ENCODE measurements around the gene RPS21. TPM values are rescaled to one million over a fixed set of nuclear protein-coding genes. Genes with fewer than 3 reads are reported as not detected.
A peak's percentile ranks its signal among the peaks of the same experiment; 100 is the strongest.

The RPS21 gene
- total RNA-seq, 1 donor from 2014 or later = 1,160 TPM

DNA sequence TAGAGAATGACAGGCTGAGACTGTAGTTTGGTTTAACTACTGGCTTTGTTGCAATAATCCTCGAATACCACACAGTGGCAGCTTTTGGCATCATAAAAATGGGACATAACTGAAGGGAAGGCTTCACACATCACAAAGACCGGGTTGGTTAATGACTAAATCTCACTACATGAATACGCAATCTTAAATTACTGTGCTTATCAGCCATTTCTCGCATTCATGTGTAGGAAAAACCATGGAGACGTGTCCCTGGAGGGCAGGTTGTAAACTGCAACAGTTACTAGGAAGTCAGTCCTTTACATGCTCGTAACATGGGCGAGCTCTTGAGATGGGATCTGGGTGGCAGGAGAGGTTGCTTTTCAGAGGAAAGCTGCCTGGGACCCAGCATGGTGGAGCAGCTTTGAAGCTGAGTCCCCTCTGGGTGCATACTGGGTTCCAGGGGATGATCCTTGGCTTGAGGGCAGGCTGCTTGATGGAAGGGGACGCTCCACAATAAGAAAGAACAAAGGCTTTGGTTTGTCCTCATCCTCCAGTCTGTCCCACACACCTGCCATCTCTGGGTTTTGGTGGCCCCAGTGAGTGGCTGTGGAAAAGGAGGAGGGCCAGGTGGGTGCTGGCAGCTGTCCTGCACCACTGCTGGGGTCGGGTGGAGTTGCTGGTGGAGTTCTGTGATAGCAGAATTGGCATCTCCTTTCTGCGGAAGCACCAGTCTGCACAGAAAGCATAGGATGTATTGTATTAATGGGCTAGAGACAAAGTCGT, 2.1 kb downstream of the RPS21 start:
- TF ChIP-seq, protein P1, sequence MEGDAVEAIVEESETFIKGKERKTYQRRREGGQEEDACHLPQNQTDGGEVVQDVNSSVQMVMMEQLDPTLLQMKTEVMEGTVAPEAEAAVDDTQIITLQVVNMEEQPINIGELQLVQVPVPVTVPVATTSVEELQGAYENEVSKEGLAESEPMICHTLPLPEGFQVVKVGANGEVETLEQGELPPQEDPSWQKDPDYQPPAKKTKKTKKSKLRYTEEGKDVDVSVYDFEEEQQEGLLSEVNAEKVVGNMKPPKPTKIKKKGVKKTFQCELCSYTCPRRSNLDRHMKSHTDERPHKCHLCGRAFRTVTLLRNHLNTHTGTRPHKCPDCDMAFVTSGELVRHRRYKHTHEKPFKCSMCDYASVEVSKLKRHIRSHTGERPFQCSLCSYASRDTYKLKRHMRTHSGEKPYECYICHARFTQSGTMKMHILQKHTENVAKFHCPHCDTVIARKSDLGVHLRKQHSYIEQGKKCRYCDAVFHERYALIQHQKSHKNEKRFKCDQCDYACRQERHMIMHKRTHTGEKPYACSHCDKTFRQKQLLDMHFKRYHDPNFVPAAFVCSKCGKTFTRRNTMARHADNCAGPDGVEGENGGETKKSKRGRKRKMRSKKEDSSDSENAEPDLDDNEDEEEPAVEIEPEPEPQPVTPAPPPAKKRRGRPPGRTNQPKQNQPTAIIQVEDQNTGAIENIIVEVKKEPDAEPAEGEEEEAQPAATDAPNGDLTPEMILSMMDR (IDR thresholded peaks at IDR 0.05; ENCODE audit: unreplicated experiment) = peak; percentile 6
- Mint-ChIP-seq H3K27me3 (no peaks in the 10 kb centered on the region), H3K4me1 (ENCODE audit: low read depth) (peaks cover 19% of the 10 kb centered on the region), H3K27ac (peak overlapping the region; percentile 3), H3K4me3 (ENCODE audit: low read depth) (peak overlapping the region; percentile 80), H3K9me3 (ENCODE audit: low read depth) (no peaks in the 10 kb centered on the region), H3K36me3 (ENCODE audit: insufficient read depth) (peaks cover 9% of the 10 kb centered on the region)
- DNase-seq (ENCODE audit: low spot score, unreplicated experiment) = no peak

DNA sequence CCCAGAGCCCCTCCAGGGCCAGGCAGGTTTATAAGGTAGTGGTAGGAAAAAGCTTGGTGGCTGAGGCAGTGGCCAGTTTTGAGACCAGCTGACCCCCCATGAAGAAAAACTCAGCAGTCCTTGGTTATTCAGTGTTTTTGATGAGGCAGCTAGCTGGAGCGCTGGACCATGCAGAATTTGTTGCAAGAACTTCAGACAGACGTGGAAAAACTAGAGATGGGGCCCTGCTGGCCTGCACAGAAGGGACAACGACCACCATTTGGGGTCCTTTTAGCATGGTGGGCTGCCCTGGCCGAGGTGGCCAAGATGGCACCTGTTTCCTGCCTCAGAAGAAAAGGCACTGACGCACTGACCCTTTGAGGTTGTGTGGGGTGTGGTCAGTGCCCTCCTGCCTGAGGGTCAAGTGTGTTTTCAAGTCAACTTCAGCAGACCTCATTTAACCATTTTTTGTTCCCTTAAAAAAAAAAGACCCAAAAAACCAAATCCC, 2.7 kb downstream of the RPS21 start:
- Mint-ChIP-seq H3K4me1 (ENCODE audit: low read depth) (peaks cover 19% of the 10 kb centered on the region), H3K27ac (no peak overlapping the region), H3K9me3 (ENCODE audit: low read depth) (no peaks in the 10 kb centered on the region), H3K36me3 (ENCODE audit: insufficient read depth) (peaks cover 9% of the 10 kb centered on the region), H3K4me3 (ENCODE audit: low read depth) (no peak overlapping the region), H3K27me3 (no peaks in the 10 kb centered on the region)
- TF ChIP-seq, protein P1 (IDR thresholded peaks at IDR 0.05; ENCODE audit: unreplicated experiment) = no peak
- DNase-seq (ENCODE audit: low spot score, unreplicated experiment) = no peak

DNA sequence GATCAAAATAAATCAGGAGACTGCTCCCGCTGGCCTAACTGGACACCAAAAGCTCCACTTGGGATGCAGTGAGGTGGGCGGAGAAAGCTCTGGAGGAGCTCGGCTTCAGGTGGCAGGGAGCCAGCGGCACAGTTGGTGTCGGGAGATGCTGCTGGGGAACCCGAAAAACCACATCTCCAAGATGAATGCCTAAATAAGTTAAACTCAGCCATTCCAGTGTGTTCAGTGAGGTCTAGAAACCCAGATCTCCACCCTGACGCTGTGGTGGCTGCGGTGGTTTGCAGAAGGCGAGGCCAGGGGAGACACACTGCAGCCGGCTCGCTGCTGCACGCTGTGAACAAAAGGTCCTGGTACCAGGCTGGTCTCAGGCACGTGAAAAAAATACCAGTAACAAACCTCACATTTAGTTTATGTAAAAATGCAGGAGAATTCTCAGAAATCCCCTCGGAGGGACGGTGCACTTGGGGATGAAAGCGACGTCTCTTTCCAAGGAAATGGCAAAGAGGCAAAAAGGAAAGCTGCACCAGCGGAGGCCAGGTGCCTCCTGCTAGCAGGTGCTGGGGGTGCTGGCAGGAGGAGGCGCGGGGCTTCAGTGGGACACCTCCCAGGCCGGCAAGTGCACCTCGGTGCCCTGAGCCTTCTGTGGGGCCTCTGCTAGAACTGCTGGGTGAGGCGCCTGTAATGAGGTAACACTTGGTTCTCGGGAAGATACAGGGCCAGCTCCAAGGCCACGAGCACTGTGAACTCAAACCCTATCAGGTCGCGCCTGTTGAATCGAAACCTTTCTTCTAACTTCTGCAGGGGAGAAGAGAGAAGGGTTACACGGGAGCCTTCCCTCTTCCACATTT, 3.6 kb downstream of the RPS21 start:
- H3K4me1 Mint-ChIP-seq (ENCODE audit: low read depth) = peaks cover 13% of the 10 kb centered on the region
- H3K27ac Mint-ChIP-seq = peak overlapping the region; percentile 87
- no peak for DNase-seq (ENCODE audit: low spot score, unreplicated experiment)
- TF ChIP-seq, protein P1 (IDR thresholded peaks at IDR 0.05; ENCODE audit: unreplicated experiment) = no peak
- H3K36me3 Mint-ChIP-seq (ENCODE audit: insufficient read depth) = peaks cover 9% of the 10 kb centered on the region
- H3K27me3 Mint-ChIP-seq = no peaks in the 10 kb centered on the region
- no peaks in the 10 kb centered on the region for H3K9me3 Mint-ChIP-seq (ENCODE audit: low read depth)
- no peak overlapping the region for H3K4me3 Mint-ChIP-seq (ENCODE audit: low read depth)

DNA sequence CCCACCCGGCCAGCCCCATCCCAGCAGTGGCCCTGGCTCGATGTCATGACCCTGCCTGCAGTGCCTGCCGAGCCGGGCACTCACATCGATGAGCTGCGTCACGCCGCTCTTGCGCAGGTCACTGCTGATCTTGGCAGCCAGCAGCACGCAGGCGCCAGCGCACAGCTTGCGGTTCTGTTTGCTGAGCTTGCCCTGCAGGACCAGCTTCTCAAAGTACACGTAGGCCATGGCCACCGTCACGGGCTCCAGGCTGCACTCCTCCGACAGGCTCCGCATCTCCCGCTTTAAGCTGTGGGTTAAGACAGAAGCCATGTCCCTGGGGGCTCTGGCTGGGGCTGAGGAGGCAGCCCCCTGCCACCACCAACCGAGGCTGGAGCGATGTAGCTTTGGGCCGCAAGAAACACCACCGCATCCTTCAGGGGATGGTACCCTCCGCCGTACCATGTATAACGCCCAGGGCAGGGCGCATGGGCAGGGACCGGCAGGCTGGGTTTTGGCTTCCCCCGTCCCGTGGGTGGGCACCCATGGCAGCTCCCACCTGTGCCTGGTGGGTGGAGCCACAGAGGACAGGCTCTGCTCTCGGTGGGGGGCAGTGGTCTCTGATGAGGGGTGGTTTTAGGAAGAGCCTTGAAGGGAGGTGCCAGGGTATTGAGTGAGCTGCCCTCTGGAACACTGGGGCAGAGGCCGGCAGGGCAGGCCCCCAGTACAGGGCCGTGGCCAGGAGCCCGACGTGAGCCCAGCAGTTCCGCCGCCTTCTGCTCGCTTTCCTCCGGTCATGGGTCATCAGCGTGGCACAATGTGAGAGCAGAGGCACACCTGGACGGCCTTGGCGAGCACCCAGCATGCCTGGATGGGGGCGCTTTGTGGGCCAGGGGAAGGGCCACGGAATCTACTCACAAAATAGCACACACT, 4.5 kb downstream of the RPS21 start:
- H3K27me3 Mint-ChIP-seq = no peaks in the 10 kb centered on the region
- no peak for DNase-seq (ENCODE audit: low spot score, unreplicated experiment)
- peaks cover 9% of the 10 kb centered on the region for H3K36me3 Mint-ChIP-seq (ENCODE audit: insufficient read depth)
- TF ChIP-seq, protein P1 (IDR thresholded peaks at IDR 0.05; ENCODE audit: unreplicated experiment) = no peak
- H3K27ac Mint-ChIP-seq = no peak overlapping the region
- no peaks in the 10 kb centered on the region for H3K9me3 Mint-ChIP-seq (ENCODE audit: low read depth)
- no peak overlapping the region for H3K4me3 Mint-ChIP-seq (ENCODE audit: low read depth)
- peaks cover 7% of the 10 kb centered on the region for H3K4me1 Mint-ChIP-seq (ENCODE audit: low read depth)

Measured in progenitor cell of endocrine pancreas (in vitro differentiated cells).